ENCODE measurements around the gene PRDM11. TPM values are rescaled to one million over a fixed set of nuclear protein-coding genes. Genes with fewer than 3 reads are reported as not detected.

The PRDM11 gene
- total and polyA plus RNA-seq, 10 donors: 1.7 to 24.3 (median 15.3) TPM

DNA sequence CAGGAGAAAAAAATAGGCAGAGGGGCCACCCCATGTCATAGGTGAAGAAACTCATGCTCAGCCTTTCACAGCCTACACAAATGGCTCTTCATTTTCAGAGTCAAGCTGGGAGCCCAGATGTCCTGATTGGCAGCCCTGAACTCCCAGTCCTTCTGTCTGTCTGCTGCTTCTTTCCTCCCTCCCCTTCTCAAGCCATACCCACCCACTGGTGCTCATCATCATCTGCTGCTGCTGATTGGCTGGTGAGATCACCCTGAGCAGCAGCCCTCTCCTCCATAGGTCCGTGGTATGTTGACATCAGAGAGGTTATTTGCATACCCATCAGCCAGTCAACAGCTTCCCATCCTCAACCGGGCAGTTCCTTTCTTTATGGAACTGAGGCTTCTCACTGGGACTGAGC, 46.1 kb upstream of the PRDM11 start:
- Histone ChIP-seq H3K27me3 (replicated peaks in 1 of 7) (peaks cover 0 to 10% (median 0%) of the 10 kb centered on the region in 7 donors), H3K4me1 (peaks cover 8 to 17% (median 15%) of the 10 kb centered on the region in 6 donors), H3K36me3 (no peaks in the 10 kb centered on the region), H3K27ac (no peak overlapping the region), H3K9me3 (no peaks in the 10 kb centered on the region), H3K4me3 (no peak overlapping the region)
- intact Hi-C loops (cut with DNase I; ENCODE audit: low total_unique reads): loop anchor here (5.0 kb wide), 1 partner anchor 163 kb away; no protein-coding TSS in a partner anchor
- 33 to 47% (median 40%) methylated on average over 2 of the region's 2 CpGs for WGBS, 5 donors
- no peak for TF ChIP-seq POLR2AphosphoS5 (IDR thresholded peaks at IDR 0.05)
- TF ChIP-seq, protein P1, sequence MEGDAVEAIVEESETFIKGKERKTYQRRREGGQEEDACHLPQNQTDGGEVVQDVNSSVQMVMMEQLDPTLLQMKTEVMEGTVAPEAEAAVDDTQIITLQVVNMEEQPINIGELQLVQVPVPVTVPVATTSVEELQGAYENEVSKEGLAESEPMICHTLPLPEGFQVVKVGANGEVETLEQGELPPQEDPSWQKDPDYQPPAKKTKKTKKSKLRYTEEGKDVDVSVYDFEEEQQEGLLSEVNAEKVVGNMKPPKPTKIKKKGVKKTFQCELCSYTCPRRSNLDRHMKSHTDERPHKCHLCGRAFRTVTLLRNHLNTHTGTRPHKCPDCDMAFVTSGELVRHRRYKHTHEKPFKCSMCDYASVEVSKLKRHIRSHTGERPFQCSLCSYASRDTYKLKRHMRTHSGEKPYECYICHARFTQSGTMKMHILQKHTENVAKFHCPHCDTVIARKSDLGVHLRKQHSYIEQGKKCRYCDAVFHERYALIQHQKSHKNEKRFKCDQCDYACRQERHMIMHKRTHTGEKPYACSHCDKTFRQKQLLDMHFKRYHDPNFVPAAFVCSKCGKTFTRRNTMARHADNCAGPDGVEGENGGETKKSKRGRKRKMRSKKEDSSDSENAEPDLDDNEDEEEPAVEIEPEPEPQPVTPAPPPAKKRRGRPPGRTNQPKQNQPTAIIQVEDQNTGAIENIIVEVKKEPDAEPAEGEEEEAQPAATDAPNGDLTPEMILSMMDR (IDR thresholded peaks at IDR 0.05 in 8 of 11, conservative IDR thresholded peaks at IDR 0.05 in 3 of 11): no peak
- no peak for TF ChIP-seq POLR2A (IDR thresholded peaks at IDR 0.05)
- DNase-seq: no peak

DNA sequence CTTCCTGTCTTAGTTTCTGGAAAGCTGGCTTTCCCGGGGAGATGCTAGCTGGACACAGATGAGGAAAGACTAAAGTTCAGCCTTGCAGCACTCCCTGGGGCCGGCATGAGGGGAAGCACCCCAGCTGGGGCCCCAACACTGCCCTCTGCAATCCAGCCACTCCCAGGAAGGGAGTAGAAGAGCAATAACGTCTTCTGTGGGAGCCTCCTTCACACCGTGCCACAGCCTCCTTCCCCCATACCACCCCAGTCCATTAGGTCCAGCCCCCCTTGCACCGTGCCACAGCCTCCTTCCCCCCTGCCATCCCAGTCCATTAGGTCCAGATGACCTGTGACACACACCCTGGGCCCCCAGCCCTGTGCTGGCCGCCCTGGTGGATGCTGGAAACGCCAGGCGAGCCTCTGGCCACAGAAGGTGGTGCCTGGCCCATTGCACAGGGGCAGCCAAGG, 44.1 kb upstream of the PRDM11 start:
- peak overlapping the region in 5 of 8 donors; percentile 47 to 78 (median 57) for H3K27ac ChIP-seq
- TF ChIP-seq, protein P1 (IDR thresholded peaks at IDR 0.05 in 8 of 11, conservative IDR thresholded peaks at IDR 0.05 in 3 of 11): no peak
- no peak for TF ChIP-seq POLR2A (IDR thresholded peaks at IDR 0.05)
- TF ChIP-seq POLR2AphosphoS5 (IDR thresholded peaks at IDR 0.05): no peak
- peaks cover 0 to 24% (median 0%) of the 10 kb centered on the region in 7 donors for H3K27me3 ChIP-seq (replicated peaks in 1 of 7)
- intact Hi-C loops (cut with DNase I; ENCODE audit: low total_unique reads): loop anchor here (5.0 kb wide), 1 partner anchor 165 kb away; no protein-coding TSS in a partner anchor
- no peaks in the 10 kb centered on the region for H3K36me3 ChIP-seq
- H3K9me3 ChIP-seq: no peaks in the 10 kb centered on the region
- WGBS, 5 donors: 37 to 53% (median 42%) methylated on average over 8 of the region's 8 CpGs
- peak overlapping the region in 1 of 8 donors; percentile 54 for H3K4me3 ChIP-seq
- DNase-seq: no peak
- peaks cover 8 to 24% (median 22%) of the 10 kb centered on the region in 6 donors for H3K4me1 ChIP-seq

DNA sequence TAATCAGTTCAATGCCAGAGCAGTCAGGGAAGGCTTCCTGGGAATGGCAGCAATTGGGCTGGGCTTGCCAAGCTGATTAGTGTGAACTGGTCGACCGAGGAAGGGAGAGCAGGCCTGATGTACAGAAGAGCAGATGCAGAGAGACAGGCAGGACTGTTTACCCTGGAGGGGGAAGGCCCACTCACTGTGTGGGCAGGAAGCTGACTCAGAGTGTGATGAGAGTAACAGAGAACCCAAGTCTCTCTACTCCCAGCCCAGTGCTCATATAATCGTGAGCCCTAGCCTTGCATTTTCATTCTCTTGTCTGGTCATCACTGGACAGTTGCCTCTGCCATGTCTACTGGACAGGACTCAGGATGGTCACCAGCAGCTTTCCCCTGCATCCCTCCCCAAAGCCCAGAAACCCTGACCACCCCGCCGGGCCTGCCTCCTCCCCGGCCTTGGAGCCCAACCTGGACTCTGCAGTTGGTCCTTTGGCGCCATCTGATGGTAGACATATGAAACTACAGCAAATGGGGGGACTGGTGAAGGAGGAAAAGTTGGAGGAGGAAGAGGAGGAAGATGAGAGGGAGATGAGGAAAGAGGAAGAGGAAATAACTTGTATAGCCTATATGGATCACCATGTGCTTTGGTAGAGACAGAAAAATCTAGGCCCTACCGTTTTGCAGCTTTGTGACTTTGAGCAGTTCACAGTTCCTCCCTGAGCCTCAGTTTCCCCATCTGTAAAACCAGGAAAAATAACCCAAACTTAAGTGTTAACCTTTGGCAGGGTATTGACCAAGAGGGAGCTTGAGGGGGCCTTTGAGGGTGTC, 43.4 kb upstream of the PRDM11 start:
- 12 to 18% (median 16%) methylated on average over 8 of the region's 8 CpGs for WGBS, 5 donors
- intact Hi-C loops (cut with DNase I; ENCODE audit: low total_unique reads): loop anchor here (5.0 kb wide), 1 partner anchor 166 kb away; no protein-coding TSS in a partner anchor
- peak; percentile 90 for DNase-seq

More for the DNA sequence above, 43.4 kb upstream of the PRDM11 start:
- Histone ChIP-seq H3K36me3 (no peaks in the 10 kb centered on the region), H3K27me3 (replicated peaks in 1 of 7) (peaks cover 0 to 24% (median 0%) of the 10 kb centered on the region in 7 donors), H3K4me1 (peaks cover 8 to 24% (median 22%) of the 10 kb centered on the region in 6 donors), H3K9me3 (no peaks in the 10 kb centered on the region), H3K4me3 (peak overlapping the region in 2 of 8 donors; percentile 4 to 54), H3K27ac (peak overlapping the region in 5 of 8 donors; percentile 47 to 78 (median 57))
- TF ChIP-seq, protein P1 (IDR thresholded peaks at IDR 0.05 in 8 of 11, conservative IDR thresholded peaks at IDR 0.05 in 3 of 11): peak; percentile 89 to 99 (median 96)
- TF ChIP-seq POLR2A (IDR thresholded peaks at IDR 0.05) (no peak), POLR2AphosphoS5 (IDR thresholded peaks at IDR 0.05) (peak; percentile 40 to 58 (median 57))

Data from spleen (tissue), 11 donors.